Medulla oblongata (tissue), 1 donor: ENCODE measurements around the gene AOPEP.
"Not testable (repeated sequence)": the region's sequence is repeated elsewhere in the genome, so short reads cannot be mapped to it uniquely, and the experiment has no call there.

Experiments
- DNase-seq: peaks from one replicate; pipeline ENCODE4 v3.0.0-alpha.2; 2015; ENCODE audit errors: extremely low spot score

AOPEP gene

GRCh38 chr9:95012902-95013301 is 286.4 kb downstream of the AOPEP start:
- DNase-seq = no peak

GRCh38 chr9:95014917-95015316 is 288.4 kb downstream of the AOPEP start:
- no peak for DNase-seq

- no peak for DNase-seq
These were observed 289.1 kb downstream of the AOPEP start for GRCh38 chr9:95015569-95015968.

- DNase-seq = no peak
These were observed 290.6 kb downstream of the AOPEP start for GRCh38 chr9:95017062-95017461.

DNA sequence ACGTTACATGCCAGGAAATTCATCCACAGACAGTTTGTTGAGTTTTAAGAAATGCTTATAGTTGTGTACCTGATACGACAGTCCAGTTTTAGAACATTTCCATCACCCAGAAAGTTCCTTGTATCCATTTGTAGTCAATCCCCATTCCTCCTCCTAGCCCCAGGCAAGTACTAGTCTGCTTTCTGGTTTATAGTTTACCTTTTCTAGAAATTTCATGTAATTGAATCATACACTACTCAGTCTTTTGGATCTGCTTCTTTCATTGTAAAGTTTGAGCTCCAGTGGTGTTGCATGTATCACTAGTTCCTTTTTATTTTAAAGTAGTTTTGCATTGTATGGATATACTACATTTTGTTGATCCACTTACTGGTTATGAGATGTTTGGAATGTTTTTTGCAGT is 291.2 kb downstream of the AOPEP start:
- DNase-seq = no peak

DNA sequence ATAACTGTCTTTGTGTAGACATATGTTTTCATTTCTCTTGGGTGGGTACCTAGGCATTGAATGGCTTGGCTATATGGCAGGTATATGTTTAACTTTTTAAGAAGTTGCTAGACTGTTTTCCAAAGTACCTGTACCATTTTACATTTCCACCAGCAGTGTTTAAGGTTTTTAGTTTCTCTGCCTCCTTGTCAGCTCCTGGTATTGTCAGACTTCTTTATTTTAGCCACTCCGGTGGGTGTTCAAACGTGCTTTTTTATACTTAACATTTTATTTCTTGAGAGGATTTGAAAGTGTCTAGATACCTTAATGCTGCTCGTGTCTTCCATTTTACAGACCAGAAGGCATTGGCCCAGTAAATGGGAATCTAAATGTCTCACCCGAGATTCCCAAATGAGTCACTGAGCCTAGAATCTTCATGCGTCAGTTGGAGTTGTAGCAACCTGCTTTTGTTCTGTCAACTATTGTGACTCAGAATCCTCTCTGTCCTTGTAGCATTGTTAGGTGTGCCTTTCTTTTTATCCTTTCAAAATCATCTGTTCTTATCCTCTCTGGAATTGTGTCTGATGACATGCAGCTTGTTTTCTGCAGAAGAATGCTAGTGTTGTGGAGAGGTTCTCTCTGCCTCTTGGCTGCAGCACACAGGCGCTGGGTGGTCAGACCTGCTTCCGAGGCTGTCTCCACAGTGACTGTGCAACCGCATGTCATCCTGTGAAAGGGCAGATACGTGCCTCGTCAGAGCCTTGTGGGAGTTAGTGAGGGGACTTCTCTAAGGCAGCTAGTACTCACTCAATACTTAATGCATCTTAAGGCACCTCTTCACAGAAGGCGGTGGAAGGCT is 291.8 kb downstream of the AOPEP start:
- peak; percentile 74 for DNase-seq

DNA sequence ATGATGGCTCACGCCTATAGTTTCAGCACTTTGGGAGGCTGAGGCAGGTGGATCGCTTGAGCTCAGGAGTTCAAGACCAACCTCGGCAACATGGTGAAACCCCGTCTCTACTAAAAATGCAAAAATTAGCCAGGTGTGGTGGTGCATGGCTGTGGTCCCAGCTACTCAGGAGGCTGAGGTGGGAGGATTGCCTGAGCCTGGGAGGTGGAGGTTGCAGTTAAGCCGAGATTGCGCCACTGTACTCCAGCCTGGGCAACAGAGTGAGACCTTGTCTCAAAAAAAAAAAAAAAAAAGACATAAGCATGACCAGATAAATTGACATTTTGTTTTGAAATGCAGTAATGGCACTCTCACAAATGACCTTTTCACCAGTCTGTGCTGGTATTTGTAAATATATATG is 294.1 kb downstream of the AOPEP start:
- not testable (repeated sequence) for DNase-seq

DNA sequence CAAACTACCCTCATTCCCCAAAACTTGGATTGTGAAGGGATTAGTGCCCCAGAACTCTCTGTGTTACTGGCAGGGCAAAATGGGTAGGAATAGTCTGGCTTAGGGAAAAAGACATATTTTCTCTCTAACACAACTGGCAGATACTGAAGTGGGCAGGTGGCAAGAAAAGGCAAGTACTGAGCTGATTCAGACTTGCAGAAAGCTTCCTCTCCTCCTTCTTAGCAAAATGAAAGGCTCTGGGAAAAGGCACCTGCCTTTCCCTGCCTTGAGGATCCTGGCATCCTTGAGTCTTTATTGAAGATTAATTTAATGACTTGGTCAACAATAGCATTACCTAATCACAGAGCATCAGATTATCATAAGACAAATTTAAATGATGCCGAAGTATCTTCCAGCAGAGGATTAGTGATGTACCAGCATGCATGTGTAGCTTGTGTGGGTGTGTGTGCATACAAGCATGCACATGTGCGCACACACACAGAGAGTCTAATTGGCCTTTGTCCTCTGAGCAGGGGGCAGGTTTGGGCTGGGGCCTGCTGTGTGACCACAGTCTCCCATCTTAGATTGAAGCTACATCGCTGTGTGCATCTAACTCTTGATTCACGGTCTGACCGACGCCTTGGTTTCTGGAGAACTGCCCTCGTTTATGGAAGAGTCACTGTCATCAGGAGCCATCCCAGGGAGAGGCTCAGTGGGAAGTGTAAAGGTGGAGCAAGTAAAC is 294.8 kb downstream of the AOPEP start:
- DNase-seq = no peak

DNA sequence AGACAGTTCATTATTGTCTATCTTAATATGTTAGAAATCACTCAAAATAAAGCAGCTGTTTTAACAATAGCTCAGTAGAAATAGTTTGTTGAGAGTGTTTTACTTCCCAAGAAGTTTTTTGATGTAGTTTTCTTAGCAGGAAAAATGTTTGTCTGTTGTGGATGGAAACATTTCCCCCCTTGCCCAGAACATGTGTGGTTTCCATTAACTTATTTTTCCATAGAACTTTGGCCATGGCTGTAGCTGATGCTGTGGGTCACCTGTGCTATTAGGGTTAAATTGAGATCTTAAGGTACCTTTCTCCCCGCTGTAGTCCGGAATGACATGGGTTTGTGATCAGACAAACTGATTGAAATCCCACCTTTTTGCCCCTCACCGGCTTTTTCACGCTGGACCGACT is 296.2 kb downstream of the AOPEP start:
- DNase-seq = no peak

DNA sequence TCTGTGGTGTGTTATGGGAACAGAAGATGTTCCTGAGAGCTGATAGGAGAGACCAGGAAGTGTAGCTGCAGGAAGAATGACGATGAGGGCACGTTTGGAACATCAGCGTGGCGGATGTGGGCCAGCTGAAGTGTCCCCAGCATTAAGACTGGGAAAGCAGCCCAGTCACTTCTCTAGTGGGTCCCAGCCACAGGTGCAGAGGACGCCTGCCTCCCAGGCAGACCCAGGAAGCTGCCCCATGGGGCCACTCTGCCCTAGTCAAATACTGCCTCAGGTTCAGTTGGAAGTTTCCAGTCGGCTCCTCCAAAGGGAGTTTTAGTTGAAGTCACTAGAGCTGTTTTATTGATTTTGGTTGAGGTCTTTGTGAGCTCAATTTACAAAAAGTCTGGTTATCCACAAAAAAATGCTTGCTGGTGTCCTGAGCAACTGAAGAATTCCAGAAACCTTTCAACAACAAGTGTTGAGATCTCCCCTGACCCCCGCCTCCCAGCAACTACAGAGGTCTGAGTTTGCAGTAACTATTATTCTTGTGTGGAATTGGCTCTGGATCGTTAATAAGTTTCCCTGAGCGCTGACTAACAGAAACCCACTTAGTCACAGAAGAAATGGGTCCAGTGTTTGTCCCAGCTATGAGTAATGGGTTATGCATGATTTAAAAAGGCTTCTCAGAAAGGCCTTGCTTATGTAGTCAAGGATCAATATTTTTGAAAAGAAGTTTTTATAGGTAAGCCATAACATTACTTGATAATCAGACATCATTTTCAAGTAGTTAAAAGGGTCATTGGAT is 296.9 kb downstream of the AOPEP start:
- DNase-seq = no peak

DNA sequence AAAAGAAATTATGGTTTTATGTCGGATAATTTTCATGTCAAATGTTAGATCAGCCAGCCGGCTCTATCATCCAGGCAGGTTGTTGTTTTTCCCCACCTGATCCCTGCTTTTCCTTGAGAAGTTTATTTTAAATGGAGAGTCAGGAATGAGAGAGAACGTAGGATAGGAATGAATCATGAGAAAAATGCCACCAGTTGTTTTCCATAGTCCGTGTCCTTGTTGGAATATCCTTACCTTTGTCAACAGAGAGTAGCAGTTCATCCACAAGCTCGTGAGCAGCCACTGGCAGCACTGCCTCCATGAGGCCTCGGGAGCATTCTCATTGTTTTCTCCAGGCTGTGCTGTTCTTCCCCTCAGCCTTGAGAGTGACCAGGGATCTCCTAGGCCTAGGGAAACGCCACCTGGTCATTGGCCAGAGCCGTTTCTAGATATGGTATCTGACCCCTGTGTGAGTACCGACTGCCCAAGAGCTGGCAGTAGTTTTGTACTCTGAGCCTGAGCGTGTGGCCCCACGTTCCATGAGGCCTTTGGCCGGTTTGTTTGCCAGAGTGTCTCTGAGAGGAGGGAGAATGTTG is 297.7 kb downstream of the AOPEP start:
- DNase-seq = peak; percentile 77

DNA sequence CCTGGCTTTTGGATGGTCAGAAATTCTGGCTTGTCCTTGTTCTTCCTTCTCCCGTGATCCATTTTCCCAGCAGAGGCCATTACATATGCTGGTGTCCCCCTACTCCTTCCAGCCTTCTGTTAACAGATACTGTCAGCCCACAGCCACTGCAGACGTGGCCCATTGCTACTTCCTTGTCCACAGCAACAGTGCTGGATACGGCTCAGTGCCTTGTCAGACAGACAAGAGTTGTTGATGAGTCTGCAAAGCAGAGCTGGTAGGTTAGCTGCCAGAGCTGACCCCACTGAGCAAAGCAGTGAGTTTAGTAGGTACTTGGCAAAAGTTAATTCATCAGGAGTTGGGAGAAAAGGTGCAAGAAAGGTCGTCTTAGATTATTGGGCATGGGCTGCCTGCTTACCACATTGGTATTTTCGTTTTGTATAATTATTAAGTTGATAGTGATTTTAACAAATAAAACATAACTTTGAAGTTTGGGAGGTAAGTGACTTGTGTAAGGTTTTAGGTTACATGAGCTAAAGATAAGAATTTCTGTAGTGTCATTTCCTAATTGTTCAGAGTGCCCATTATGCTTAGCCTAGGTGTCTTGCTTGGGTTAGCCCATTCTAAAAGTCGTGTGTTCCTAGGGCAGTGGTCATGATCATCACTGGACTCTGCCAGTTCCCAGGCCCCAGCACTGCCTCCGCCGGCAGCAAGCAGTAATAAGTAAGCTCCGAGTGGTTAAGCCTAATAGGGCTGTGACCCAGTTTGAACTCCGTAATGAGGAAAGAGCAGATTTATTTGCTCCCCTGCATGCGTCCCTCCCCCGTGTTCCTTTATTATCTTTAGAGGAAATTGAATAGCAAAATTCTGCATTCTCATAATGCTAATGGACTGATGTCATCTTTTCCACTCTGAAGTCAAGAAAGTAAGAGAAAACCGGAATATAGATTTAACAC is 299.0 kb downstream of the AOPEP start:
- peak; percentile 84 for DNase-seq

GRCh38 chr9:95026148-95026524 is 299.6 kb downstream of the AOPEP start:
- no peak for DNase-seq

GRCh38 chr9:95027914-95028852 is 301.7 kb downstream of the AOPEP start:
- DNase-seq = no peak

DNA sequence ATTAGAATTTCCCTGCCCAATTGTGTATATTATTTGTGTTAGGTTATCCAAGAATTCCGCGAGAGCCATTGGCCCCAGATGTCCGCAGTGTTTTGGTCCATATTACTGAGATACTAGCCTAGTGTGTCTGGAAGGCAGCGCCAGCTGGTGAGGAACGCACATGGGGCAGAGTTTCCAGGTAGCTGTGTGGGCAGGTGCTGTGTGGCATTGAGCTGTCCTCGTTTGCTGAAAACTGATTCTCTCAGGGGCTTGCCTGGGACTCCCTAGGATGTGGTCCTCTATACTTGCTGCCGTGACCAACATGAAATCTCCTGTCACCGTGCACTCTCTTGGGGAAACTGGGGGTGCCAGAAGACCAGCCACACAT is 302.3 kb downstream of the AOPEP start:
- DNase-seq = no peak

DNA sequence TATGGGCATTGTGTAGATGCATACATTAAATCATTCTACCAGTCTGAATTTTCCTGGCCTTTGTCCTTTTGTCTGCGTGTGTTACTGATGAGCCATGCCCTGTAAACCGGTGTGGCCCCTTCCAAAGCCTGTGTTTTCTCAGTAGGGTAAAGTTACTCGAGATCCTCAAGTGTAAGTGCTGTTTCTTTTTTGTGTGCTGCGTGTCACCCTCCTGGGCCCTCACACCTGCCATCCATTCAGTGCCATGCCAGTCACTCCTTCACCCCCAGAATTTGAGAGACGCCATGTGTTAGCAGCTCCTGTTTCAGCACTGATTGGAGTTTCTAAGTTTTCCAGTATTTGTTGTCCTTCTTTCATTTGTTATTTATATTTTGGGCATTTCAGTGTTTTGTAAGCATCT is 302.8 kb downstream of the AOPEP start:
- DNase-seq = no peak

DNA sequence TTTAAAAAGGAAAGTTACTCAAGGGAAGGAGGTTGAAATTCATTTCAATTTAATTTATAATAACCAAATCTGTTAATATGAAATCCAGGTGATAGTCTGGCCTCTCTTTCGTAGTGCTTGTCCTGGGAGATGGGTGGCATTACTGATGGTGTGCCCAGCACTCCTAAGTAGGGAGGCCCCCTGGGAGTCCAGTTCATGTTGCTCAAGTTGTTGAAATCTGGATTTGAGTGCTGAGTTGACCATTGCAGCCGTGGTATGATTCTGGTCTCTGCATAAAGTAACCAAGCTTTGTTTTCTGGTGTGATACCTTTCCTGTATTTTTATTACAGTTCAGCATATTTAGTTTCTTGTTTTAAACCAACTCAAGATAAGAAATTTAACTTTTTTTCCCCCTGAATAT is 303.2 kb downstream of the AOPEP start:
- no peak for DNase-seq

- no peak for DNase-seq
These were observed 303.8 kb downstream of the AOPEP start for GRCh38 chr9:95030344-95030743.

GRCh38 chr9:95030920-95031642 is 304.6 kb downstream of the AOPEP start:
- no peak for DNase-seq
